Stimulated activated CD8-positive, alpha-beta memory T cell treated with anti-CD3 and anti-CD28 coated beads, Interleukin-15, amount 100 ng/mL, for 48 hours (primary cell): Measurements from ENCODE around the gene RHBDL3.
"Not testable (repeated sequence)": the region's sequence is repeated elsewhere in the genome, so short reads cannot be mapped to it uniquely, and the experiment has no call there.

Experiments
- DNase-seq, 2 donors: peaks; one replicate each; pipeline ENCODE4 v3.0.0-alpha.2; 2020; ENCODE audit warnings: low read depth in 2 of 2

Gene RHBDL3

GRCh38 chr17:32323811-32324491 lies 58.3 kb downstream of the RHBDL3 start:
- DNase-seq: no peak

- no peak for DNase-seq
These were observed 62.3 kb downstream of the RHBDL3 start for GRCh38 chr17:32327911-32328310.

GRCh38 chr17:32330147-32330546 lies 64.5 kb downstream of the RHBDL3 start:
- DNase-seq: no peak

GRCh38 chr17:32331243-32332040 lies 65.8 kb downstream of the RHBDL3 start:
- no peak for DNase-seq

GRCh38 chr17:32333187-32333586 lies 67.6 kb downstream of the RHBDL3 start:
- no peak for DNase-seq

- DNase-seq: no peak
These were observed 69.4 kb downstream of the RHBDL3 start for GRCh38 chr17:32335046-32335445.

GRCh38 chr17:32335687-32336086 lies 70.1 kb downstream of the RHBDL3 start:
- no peak for DNase-seq

GRCh38 chr17:32341141-32341856 lies 75.7 kb downstream of the RHBDL3 start:
- peak; percentile 11 to 23 for DNase-seq

GRCh38 chr17:32341857-32342602 lies 76.4 kb downstream of the RHBDL3 start, which contains the start of gene C17orf75:
C17orf75 (minus strand) TSS chr17:32342173; CDS start chr17:32342139, 34 bp downstream.
- DNase-seq: peak; percentile 70 to 74

- DNase-seq: no peak
These were observed 77.1 kb downstream of the RHBDL3 start for GRCh38 chr17:32342603-32343325.

GRCh38 chr17:32345951-32346600 lies 80.4 kb downstream of the RHBDL3 start:
- no peak for DNase-seq

- DNase-seq: no peak
These were observed 82.8 kb downstream of the RHBDL3 start for GRCh38 chr17:32348483-32348800.

- DNase-seq: no peak
These were observed 83.8 kb downstream of the RHBDL3 start for GRCh38 chr17:32349503-32349853.

GRCh38 chr17:32349854-32350665 lies 84.4 kb downstream of the RHBDL3 start, which contains the start of gene ZNF207:
ZNF207 (plus strand) TSS chr17:32350157; CDS start chr17:32350286, 129 bp downstream.
- DNase-seq: peak; percentile 90 to 92

- no peak for DNase-seq
These were observed 85.2 kb downstream of the RHBDL3 start for GRCh38 chr17:32350666-32351418.

- DNase-seq: not testable (repeated sequence)
These were observed 87.1 kb downstream of the RHBDL3 start for GRCh38 chr17:32352734-32353133.

- no peak for DNase-seq
These were observed 90.2 kb downstream of the RHBDL3 start for GRCh38 chr17:32355649-32356377.

GRCh38 chr17:32356378-32356743 lies 90.7 kb downstream of the RHBDL3 start:
- no peak for DNase-seq
